Measurements from ENCODE around the gene AKR7A2.

The AKR7A2 gene
- total RNA-seq: 10.8 to 16.6 (median 12.0) reads per million in 3 donors

DNA sequence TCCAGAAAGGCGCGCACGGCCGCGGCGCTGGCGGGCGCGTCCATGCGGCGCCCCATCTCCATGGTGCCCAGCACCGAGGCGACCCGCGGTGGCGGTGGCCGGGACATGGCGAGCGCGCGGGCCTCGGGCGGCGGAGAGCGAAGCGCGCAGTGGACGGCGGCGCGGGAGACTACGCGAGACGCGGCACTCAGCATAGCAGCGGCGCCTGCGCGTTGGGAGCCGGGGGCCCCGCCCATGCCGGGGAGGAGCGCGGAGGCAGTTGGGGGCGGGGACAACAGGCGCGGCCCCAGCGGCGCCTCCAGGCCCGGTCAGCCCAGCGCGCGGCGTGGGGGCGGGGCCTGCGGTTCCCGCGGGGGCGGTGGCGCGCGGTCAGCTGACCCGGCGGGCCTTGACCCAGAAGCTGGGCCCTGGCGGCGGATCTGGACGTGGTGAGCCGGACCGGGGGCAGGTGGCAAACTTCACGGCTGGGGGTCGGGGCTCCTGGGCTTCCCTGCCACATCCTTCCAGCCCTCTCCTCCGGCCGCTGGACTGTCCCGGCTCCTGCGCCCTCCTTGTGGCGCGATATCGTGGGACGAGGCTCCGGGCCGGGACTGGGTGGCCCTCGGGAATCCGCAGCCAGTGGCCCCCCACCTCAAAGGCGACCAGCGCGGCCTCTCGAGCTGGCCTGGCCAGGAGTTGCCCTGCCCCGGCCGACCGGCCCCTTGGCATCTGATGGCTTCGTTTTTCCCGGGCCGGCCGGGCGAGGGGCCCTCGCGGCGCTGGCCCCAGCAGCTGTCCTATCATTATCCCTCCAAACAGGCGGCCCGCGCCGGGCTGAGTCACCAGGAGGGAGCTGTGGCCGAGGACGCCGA lies at the start of gene AKR7A2, which contains the start of gene SLC66A1:
TSS of gene AKR7A2 (minus strand) at position 214 of the 851 bp plus-strand sequence. CDS start at position 194, 20 bp downstream.
TSS of gene SLC66A1 (plus strand) at position 396 of the 851 bp plus-strand sequence. CDS start 5,352 bp downstream, outside the sequence.
- Histone ChIP-seq H3K27ac (ENCODE audit: insufficient read depth, low read length, poor library complexity, severe bottlenecking) (peak within 1 kb of the TSS; percentile 62), H3K36me3 (ENCODE audit: control insufficient read depth, insufficient read depth, low read length) (peaks cover 15% of the 10 kb centered on the region), H3K9me3 (ENCODE audit: control insufficient read depth, low read length) (no peaks in the 10 kb centered on the region), H3K4me1 (ENCODE audit: control insufficient read depth, insufficient read depth, low read length, poor library complexity, severe bottlenecking) (peaks cover 15% of the 10 kb centered on the region), H3K4me3 (ENCODE audit: insufficient read depth, low read depth, low read length, poor library complexity, severe bottlenecking) (peak within 1 kb of the TSS; percentile 81), H3K27me3 (replicated peaks; ENCODE audit: control insufficient read depth, insufficient read depth, low read length, poor library complexity, severe bottlenecking) (no peaks in the 10 kb centered on the region)
- peak; percentile 78 to 82 (median 82) for DNase-seq

- DNase-seq: no peak
- peaks cover 21% of the 10 kb centered on the region for H3K36me3 ChIP-seq (ENCODE audit: control insufficient read depth, insufficient read depth, low read length)
Measured at GRCh38 chr1:19360843-19361610, 49.1 kb upstream of the AKR7A2 start.

DNA sequence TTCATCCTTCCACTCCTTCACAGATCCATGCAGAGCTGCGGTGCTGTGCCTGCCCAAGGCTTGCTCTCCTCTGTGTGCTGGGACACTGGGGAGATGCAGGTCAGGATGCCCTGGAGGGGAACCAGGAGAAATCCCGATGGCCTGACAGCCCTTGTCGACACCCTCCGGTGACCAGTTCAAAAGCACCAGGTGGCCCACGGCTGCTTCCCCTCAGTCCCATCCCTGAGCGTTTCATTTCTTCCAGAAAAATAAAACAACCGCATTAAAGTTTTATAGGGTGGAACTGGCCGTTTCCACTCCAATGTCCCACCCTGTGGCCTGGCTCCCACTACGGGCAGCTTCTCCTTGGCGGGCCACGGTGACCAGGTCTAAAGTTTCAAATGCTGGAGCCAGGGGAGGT lies 48.5 kb upstream of the AKR7A2 start:
- H3K4me1 ChIP-seq (ENCODE audit: control insufficient read depth, insufficient read depth, low read length, poor library complexity, severe bottlenecking): peaks cover 15% of the 10 kb centered on the region
- DNase-seq: no peak
- no peak overlapping the region for H3K27ac ChIP-seq (ENCODE audit: insufficient read depth, low read length, poor library complexity, severe bottlenecking)
- H3K4me3 ChIP-seq (ENCODE audit: insufficient read depth, low read depth, low read length, poor library complexity, severe bottlenecking): no peak overlapping the region
- peaks cover 27% of the 10 kb centered on the region for H3K36me3 ChIP-seq (ENCODE audit: control insufficient read depth, insufficient read depth, low read length)
- no peaks in the 10 kb centered on the region for H3K9me3 ChIP-seq (ENCODE audit: control insufficient read depth, low read length)
- no peaks in the 10 kb centered on the region for H3K27me3 ChIP-seq (replicated peaks; ENCODE audit: control insufficient read depth, insufficient read depth, low read length, poor library complexity, severe bottlenecking)

More at GRCh38 chr1:19360843-19361610, 49.1 kb upstream of the AKR7A2 start:
- Histone ChIP-seq H3K4me1 (ENCODE audit: control insufficient read depth, insufficient read depth, low read length, poor library complexity, severe bottlenecking) (peaks cover 15% of the 10 kb centered on the region), H3K27ac (ENCODE audit: insufficient read depth, low read length, poor library complexity, severe bottlenecking) (no peak overlapping the region), H3K9me3 (ENCODE audit: control insufficient read depth, low read length) (no peaks in the 10 kb centered on the region), H3K4me3 (ENCODE audit: insufficient read depth, low read depth, low read length, poor library complexity, severe bottlenecking) (no peak overlapping the region), H3K27me3 (replicated peaks; ENCODE audit: control insufficient read depth, insufficient read depth, low read length, poor library complexity, severe bottlenecking) (no peaks in the 10 kb centered on the region)

DNA sequence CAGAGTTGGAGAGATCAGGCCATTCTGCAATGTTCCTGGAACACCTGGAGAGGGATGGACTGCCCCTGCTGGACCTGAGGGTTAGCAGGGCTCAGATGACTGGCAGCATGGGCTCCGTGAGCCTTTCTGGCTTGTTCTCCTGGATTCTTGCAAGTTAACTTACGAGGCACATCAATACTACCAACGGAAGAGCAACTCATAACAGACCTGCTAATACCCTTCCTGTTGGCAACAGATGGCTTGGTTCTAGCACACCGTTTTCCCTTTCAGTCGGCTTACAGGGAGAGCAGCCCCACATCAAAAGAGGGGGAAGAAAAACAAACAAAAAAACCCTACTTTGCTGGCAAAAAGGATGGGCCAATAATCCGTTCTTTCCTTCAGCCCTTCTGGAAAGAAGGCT lies 48.1 kb upstream of the AKR7A2 start:
- no peak overlapping the region for H3K27ac ChIP-seq (ENCODE audit: insufficient read depth, low read length, poor library complexity, severe bottlenecking)
- H3K27me3 ChIP-seq (replicated peaks; ENCODE audit: control insufficient read depth, insufficient read depth, low read length, poor library complexity, severe bottlenecking): no peaks in the 10 kb centered on the region
- H3K9me3 ChIP-seq (ENCODE audit: control insufficient read depth, low read length): no peaks in the 10 kb centered on the region
- peaks cover 28% of the 10 kb centered on the region for H3K36me3 ChIP-seq (ENCODE audit: control insufficient read depth, insufficient read depth, low read length)
- H3K4me1 ChIP-seq (ENCODE audit: control insufficient read depth, insufficient read depth, low read length, poor library complexity, severe bottlenecking): peaks cover 15% of the 10 kb centered on the region
- H3K4me3 ChIP-seq (ENCODE audit: insufficient read depth, low read depth, low read length, poor library complexity, severe bottlenecking): no peak overlapping the region
- no peak for DNase-seq

DNA sequence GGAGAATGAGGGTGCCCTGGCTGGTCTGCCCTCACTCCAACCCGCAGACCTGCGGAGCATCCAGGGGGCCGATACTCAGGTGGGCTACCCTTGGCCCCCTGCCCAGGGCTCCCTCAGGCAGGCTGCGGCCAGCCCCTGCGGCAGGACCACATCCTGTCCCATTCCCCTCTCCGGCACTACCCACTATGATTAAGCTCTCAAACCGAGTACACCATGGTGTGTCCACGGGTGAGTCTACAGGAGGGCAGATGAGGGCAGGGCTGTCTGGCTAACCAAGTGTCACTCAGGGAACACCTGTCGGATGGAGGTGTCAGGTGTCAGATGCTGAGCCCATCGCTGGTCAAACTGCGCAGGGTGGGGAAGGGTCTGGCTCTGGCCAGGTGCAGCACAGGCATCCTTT lies 47.4 kb upstream of the AKR7A2 start:
- peaks cover 15% of the 10 kb centered on the region for H3K4me1 ChIP-seq (ENCODE audit: control insufficient read depth, insufficient read depth, low read length, poor library complexity, severe bottlenecking)
- no peak for DNase-seq
- no peaks in the 10 kb centered on the region for H3K9me3 ChIP-seq (ENCODE audit: control insufficient read depth, low read length)
- no peaks in the 10 kb centered on the region for H3K27me3 ChIP-seq (replicated peaks; ENCODE audit: control insufficient read depth, insufficient read depth, low read length, poor library complexity, severe bottlenecking)
- H3K27ac ChIP-seq (ENCODE audit: insufficient read depth, low read length, poor library complexity, severe bottlenecking): no peak overlapping the region
- H3K4me3 ChIP-seq (ENCODE audit: insufficient read depth, low read depth, low read length, poor library complexity, severe bottlenecking): no peak overlapping the region
- peaks cover 32% of the 10 kb centered on the region for H3K36me3 ChIP-seq (ENCODE audit: control insufficient read depth, insufficient read depth, low read length)

DNA sequence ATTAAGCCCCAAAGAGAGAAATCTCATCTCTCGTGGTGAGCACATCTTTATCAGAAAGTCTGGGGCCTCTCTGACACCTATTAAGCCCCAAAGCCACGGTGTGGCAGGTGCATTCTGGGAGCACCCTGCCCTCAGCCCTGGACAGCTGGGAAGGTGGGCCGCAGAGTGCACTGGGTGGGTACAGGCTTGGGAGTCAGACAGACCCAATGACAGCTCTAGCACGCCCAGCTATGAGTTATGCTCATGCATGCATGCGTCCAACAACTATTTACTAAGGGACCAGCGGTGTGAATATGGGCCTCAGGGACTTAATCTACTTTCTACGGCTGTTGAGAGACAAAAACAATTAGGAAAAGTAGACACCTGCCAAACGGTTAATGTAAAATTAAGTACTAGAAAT lies 46.8 kb upstream of the AKR7A2 start:
- Histone ChIP-seq H3K27ac (ENCODE audit: insufficient read depth, low read length, poor library complexity, severe bottlenecking) (no peak overlapping the region), H3K36me3 (ENCODE audit: control insufficient read depth, insufficient read depth, low read length) (peaks cover 39% of the 10 kb centered on the region), H3K27me3 (replicated peaks; ENCODE audit: control insufficient read depth, insufficient read depth, low read length, poor library complexity, severe bottlenecking) (no peaks in the 10 kb centered on the region), H3K9me3 (ENCODE audit: control insufficient read depth, low read length) (no peaks in the 10 kb centered on the region), H3K4me3 (ENCODE audit: insufficient read depth, low read depth, low read length, poor library complexity, severe bottlenecking) (no peak overlapping the region), H3K4me1 (ENCODE audit: control insufficient read depth, insufficient read depth, low read length, poor library complexity, severe bottlenecking) (peaks cover 9% of the 10 kb centered on the region)
- DNase-seq: no peak

GRCh38 chr1:19357299-19357986 lies 45.5 kb upstream of the AKR7A2 start:
- no peak for DNase-seq
- H3K9me3 ChIP-seq (ENCODE audit: control insufficient read depth, low read length): no peaks in the 10 kb centered on the region
- H3K27ac ChIP-seq (ENCODE audit: insufficient read depth, low read length, poor library complexity, severe bottlenecking): no peak overlapping the region
- H3K36me3 ChIP-seq (ENCODE audit: control insufficient read depth, insufficient read depth, low read length): peaks cover 52% of the 10 kb centered on the region
- H3K4me3 ChIP-seq (ENCODE audit: insufficient read depth, low read depth, low read length, poor library complexity, severe bottlenecking): no peak overlapping the region
- peaks cover 9% of the 10 kb centered on the region for H3K4me1 ChIP-seq (ENCODE audit: control insufficient read depth, insufficient read depth, low read length, poor library complexity, severe bottlenecking)
- no peaks in the 10 kb centered on the region for H3K27me3 ChIP-seq (replicated peaks; ENCODE audit: control insufficient read depth, insufficient read depth, low read length, poor library complexity, severe bottlenecking)

- no peak for DNase-seq
- H3K9me3 ChIP-seq (ENCODE audit: control insufficient read depth, low read length): no peaks in the 10 kb centered on the region
- peaks cover 6% of the 10 kb centered on the region for H3K4me1 ChIP-seq (ENCODE audit: control insufficient read depth, insufficient read depth, low read length, poor library complexity, severe bottlenecking)
- H3K4me3 ChIP-seq (ENCODE audit: insufficient read depth, low read depth, low read length, poor library complexity, severe bottlenecking): no peak overlapping the region
- no peaks in the 10 kb centered on the region for H3K27me3 ChIP-seq (replicated peaks; ENCODE audit: control insufficient read depth, insufficient read depth, low read length, poor library complexity, severe bottlenecking)
- peaks cover 63% of the 10 kb centered on the region for H3K36me3 ChIP-seq (ENCODE audit: control insufficient read depth, insufficient read depth, low read length)
- no peak overlapping the region for H3K27ac ChIP-seq (ENCODE audit: insufficient read depth, low read length, poor library complexity, severe bottlenecking)
Measured at GRCh38 chr1:19356266-19356665, 44.3 kb upstream of the AKR7A2 start.

- DNase-seq: no peak
- Histone ChIP-seq H3K27me3 (replicated peaks; ENCODE audit: control insufficient read depth, insufficient read depth, low read length, poor library complexity, severe bottlenecking) (no peaks in the 10 kb centered on the region), H3K4me1 (ENCODE audit: control insufficient read depth, insufficient read depth, low read length, poor library complexity, severe bottlenecking) (no peaks in the 10 kb centered on the region), H3K4me3 (ENCODE audit: insufficient read depth, low read depth, low read length, poor library complexity, severe bottlenecking) (no peak overlapping the region), H3K9me3 (ENCODE audit: control insufficient read depth, low read length) (no peaks in the 10 kb centered on the region), H3K36me3 (ENCODE audit: control insufficient read depth, insufficient read depth, low read length) (peaks cover 75% of the 10 kb centered on the region), H3K27ac (ENCODE audit: insufficient read depth, low read length, poor library complexity, severe bottlenecking) (no peak overlapping the region)
Measured at GRCh38 chr1:19354531-19354981, 42.6 kb upstream of the AKR7A2 start.
